Skeletal muscle tissue (tissue), 4 donors: ENCODE data around the gene C1QTNF2. TPM values are rescaled to one million over a fixed set of nuclear protein-coding genes. Genes with fewer than 3 reads are reported as not detected.

Experiments used
- H3K27ac ChIP-seq: one replicate; pipeline ENCODE4 v1.7.0; 2013; ENCODE audit warnings: mild to moderate bottlenecking, low read depth, low read length, inconsistent platforms
- H3K27me3 ChIP-seq, 3 donors: one replicate each; pipeline ENCODE4 v1.7.0; 2013; ENCODE audit warnings: low read length in 3 of 3; ENCODE audit not compliant: control insufficient read depth in 3 of 3, insufficient read depth in 3 of 3
- H3K36me3 ChIP-seq, 3 donors: one replicate each; pipeline ENCODE4 v1.7.0; 2013; ENCODE audit warnings: low read length in 3 of 3; ENCODE audit not compliant: control insufficient read depth in 3 of 3, insufficient read depth in 3 of 3
- H3K4me1 ChIP-seq, 3 donors: one replicate each; pipeline ENCODE4 v1.7.0; 2013; ENCODE audit warnings: low read length in 3 of 3, mild to moderate bottlenecking in 3 of 3; ENCODE audit not compliant: control insufficient read depth in 3 of 3, insufficient read depth in 3 of 3
- H3K4me3 ChIP-seq, 3 donors: one replicate each; pipeline ENCODE4 v1.7.0; 2013; ENCODE audit warnings: low read length in 3 of 3
- H3K9ac ChIP-seq, 3 donors: one replicate each; pipeline ENCODE4 v1.7.0; 2013; ENCODE audit warnings: low read length in 3 of 3, mild to moderate bottlenecking in 3 of 3, moderate library complexity in 2 of 3, low read depth in 1 of 3
- H3K9me3 ChIP-seq, 3 donors: one replicate each; pipeline ENCODE4 v1.7.0; 2013; ENCODE audit warnings: low read length in 3 of 3; ENCODE audit not compliant: control insufficient read depth in 3 of 3
- total RNA-seq: library from RNA; depleted of rRNA; stranded (reverse); fragments of >200 nt; gene quantifications from one replicate; pipeline ENCODE4 v1.2.3, GENCODE V29; 2014
- donor health status: Osteomylitis.

Gene C1QTNF2
- total RNA-seq, 1 donor from 2014 or later: 15.1 TPM

GRCh38 chr5:160327818-160328217 is 42.6 kb downstream of the C1QTNF2 start:
- no peak overlapping the region for H3K9ac ChIP-seq

GRCh38 chr5:160326981-160327380 is 43.4 kb downstream of the C1QTNF2 start:
- Histone ChIP-seq H3K27me3 (no peaks in the 10 kb centered on the region), H3K36me3 (no peaks in the 10 kb centered on the region), H3K9me3 (no peaks in the 10 kb centered on the region), H3K4me1 (no peaks in the 10 kb centered on the region), H3K4me3 (no peak overlapping the region), H3K27ac (no peak overlapping the region), H3K9ac (no peak overlapping the region)

More at GRCh38 chr5:160327818-160328217, 42.6 kb downstream of the C1QTNF2 start:
- Histone ChIP-seq H3K9me3 (no peaks in the 10 kb centered on the region), H3K27ac (no peak overlapping the region), H3K4me3 (no peak overlapping the region), H3K27me3 (no peaks in the 10 kb centered on the region), H3K36me3 (no peaks in the 10 kb centered on the region), H3K4me1 (no peaks in the 10 kb centered on the region)

GRCh38 chr5:160325716-160326115 is 44.7 kb downstream of the C1QTNF2 start:
- no peaks in the 10 kb centered on the region for H3K4me1 ChIP-seq
- H3K36me3 ChIP-seq: no peaks in the 10 kb centered on the region
- no peak overlapping the region for H3K9ac ChIP-seq
- no peak overlapping the region for H3K27ac ChIP-seq
- no peak overlapping the region for H3K4me3 ChIP-seq
- peaks cover 0 to 3% (median 0%) of the 10 kb centered on the region in 3 donors for H3K27me3 ChIP-seq
- H3K9me3 ChIP-seq: no peaks in the 10 kb centered on the region

GRCh38 chr5:160324886-160325285 is 45.5 kb downstream of the C1QTNF2 start:
- no peaks in the 10 kb centered on the region for H3K4me1 ChIP-seq
- no peak overlapping the region for H3K9ac ChIP-seq
- no peak overlapping the region for H3K4me3 ChIP-seq
- H3K27me3 ChIP-seq: peaks cover 0 to 7% (median 0%) of the 10 kb centered on the region in 3 donors
- H3K27ac ChIP-seq: no peak overlapping the region
- H3K9me3 ChIP-seq: no peaks in the 10 kb centered on the region
- no peaks in the 10 kb centered on the region for H3K36me3 ChIP-seq

GRCh38 chr5:160318409-160318808 is 52.0 kb downstream of the C1QTNF2 start:
- Histone ChIP-seq H3K27me3 (peaks cover 0 to 7% (median 1%) of the 10 kb centered on the region in 3 donors), H3K9me3 (no peaks in the 10 kb centered on the region), H3K9ac (no peak overlapping the region), H3K36me3 (no peaks in the 10 kb centered on the region), H3K27ac (no peak overlapping the region), H3K4me3 (no peak overlapping the region), H3K4me1 (no peaks in the 10 kb centered on the region)

GRCh38 chr5:160317434-160317833 is 53.0 kb downstream of the C1QTNF2 start:
- no peaks in the 10 kb centered on the region for H3K36me3 ChIP-seq
- no peak overlapping the region for H3K4me3 ChIP-seq
- no peak overlapping the region for H3K9ac ChIP-seq
- peaks cover 2 to 5% (median 2%) of the 10 kb centered on the region in 3 donors for H3K4me1 ChIP-seq
- no peaks in the 10 kb centered on the region for H3K9me3 ChIP-seq
- peaks cover 5 to 15% (median 11%) of the 10 kb centered on the region in 3 donors for H3K27me3 ChIP-seq
- H3K27ac ChIP-seq: no peak overlapping the region

- Histone ChIP-seq H3K9ac (no peak overlapping the region), H3K9me3 (no peaks in the 10 kb centered on the region)
These were observed 54.5 kb downstream of the C1QTNF2 start for GRCh38 chr5:160315968-160316367.

GRCh38 chr5:160312960-160313727 is 57.3 kb downstream of the C1QTNF2 start:
- H3K4me3 ChIP-seq: peak overlapping the region; percentile 62 to 65 (median 65)

More at GRCh38 chr5:160315968-160316367, 54.5 kb downstream of the C1QTNF2 start:
- peaks cover 5 to 25% (median 23%) of the 10 kb centered on the region in 3 donors for H3K27me3 ChIP-seq
- H3K27ac ChIP-seq: no peak overlapping the region
- H3K4me1 ChIP-seq: peaks cover 3 to 10% (median 5%) of the 10 kb centered on the region in 3 donors
- no peak overlapping the region for H3K4me3 ChIP-seq
- H3K36me3 ChIP-seq: no peaks in the 10 kb centered on the region

GRCh38 chr5:160312134-160312959 is 58.1 kb downstream of the C1QTNF2 start, which contains the start of gene CCNJL:
CCNJL (minus strand) TSS chr5:160312564; CDS start chr5:160311923, 641 bp downstream.
- peak within 1 kb of the TSS; percentile 62 to 65 (median 65) for H3K4me3 ChIP-seq

More at GRCh38 chr5:160312960-160313727, 57.3 kb downstream of the C1QTNF2 start:
- peaks cover 5 to 36% (median 22%) of the 10 kb centered on the region in 3 donors for H3K27me3 ChIP-seq
- no peak overlapping the region for H3K9ac ChIP-seq
- H3K4me1 ChIP-seq: peaks cover 3 to 10% (median 5%) of the 10 kb centered on the region in 3 donors
- no peaks in the 10 kb centered on the region for H3K9me3 ChIP-seq
- no peaks in the 10 kb centered on the region for H3K36me3 ChIP-seq
- no peak overlapping the region for H3K27ac ChIP-seq

More at GRCh38 chr5:160312134-160312959, 58.1 kb downstream of the C1QTNF2 start, which contains the start of gene CCNJL:
- Histone ChIP-seq H3K4me1 (peaks cover 3 to 10% (median 5%) of the 10 kb centered on the region in 3 donors), H3K9me3 (no peaks in the 10 kb centered on the region), H3K27me3 (peaks cover 5 to 40% (median 22%) of the 10 kb centered on the region in 3 donors), H3K36me3 (no peaks in the 10 kb centered on the region), H3K27ac (no peak within 1 kb of the TSS), H3K9ac (peak within 1 kb of the TSS in 2 of 3 donors; percentile 33 to 36)
